A549 (cell line): ENCODE measurements around the gene NEURL1. TPM values are rescaled to one million over a fixed set of nuclear protein-coding genes. Genes with fewer than 3 reads are reported as not detected.

ENCODE experiments used
- ATAC-seq, 2 experiments: fragments of 200-7000 bp in 1 of 2; fragments of >200 bp in 1 of 2; cut with Nextera tagmentation in 1 of 2; cut with Tn5 transposase in 1 of 2; 3 replicates each; pipeline versions ENCODE4 v1.8.0 to v1.9.1; 2018 to 2020; ENCODE audit warnings: mild to moderate bottlenecking in 1 of 2, moderate library complexity in 1 of 2
- CTCF ChIA-PET: fragments of 300-600 bp; sonication (Branson Sonifier 250); formaldehyde crosslinking; extraction: SDS; loops from one replicate; lab custom pipeline; 2021; ENCODE audit warnings: antibody characterized with exemption, inconsistent platforms; lab: Yijun Ruan, JAX
- POLR2A ChIA-PET: fragments of 350-600 bp; formaldehyde crosslinking; extraction: SDS; loops from one replicate; lab custom pipeline; 2021; ENCODE audit warnings: antibody characterized with exemption, inconsistent platforms; lab: Yijun Ruan, JAX
- DNase-seq, 2 experiments: peaks; one replicate each; pipeline versions ENCODE4 v3.0.0 to v3.0.0-alpha.2; 2011 to 2016; ENCODE audit warnings: low read depth in 1 of 2, low spot score in 1 of 2
- FAIRE-seq: peaks from 2 replicates; lab custom pipeline; 2011; peaks lifted over from hg19 to GRCh38; lab: Jason Lieb, UNC
- H3K27ac ChIP-seq, 2 experiments: fragments of >200 bp; sonication (Bioruptor Twin); formaldehyde crosslinking; 3 replicates each; pipeline ENCODE4 v1.5.1; 2016 to 2017
- H3K4me1 ChIP-seq: fragments of >200 bp; sonication (Bioruptor Twin); formaldehyde crosslinking; 3 replicates; pipeline ENCODE4 v1.6.1; 2016
- H3K4me2 ChIP-seq: fragments of >200 bp; sonication (Bioruptor Twin); formaldehyde crosslinking; 3 replicates; pipeline ENCODE4 v1.6.1; 2016
- H3K4me3 ChIP-seq: fragments of >200 bp; sonication (Bioruptor Twin); formaldehyde crosslinking; 3 replicates; pipeline ENCODE4 v1.5.1; 2016
- H3K9me3 ChIP-seq: fragments of >200 bp; sonication (Bioruptor Twin); formaldehyde crosslinking; 3 replicates; pipeline ENCODE4 v1.6.1; 2016
- CHD2 ChIP-seq: fragments of 150-350 bp; IDR thresholded peaks from 2 replicates; pipeline ENCODE4 v1.6.1; 2014; ENCODE audit warnings: low read length; ENCODE audit not compliant: partially characterized antibody
- EHF ChIP-seq: fragments of 250-450 bp; sonication (Bioruptor Pico); IDR thresholded peaks from 2 replicates; pipeline ENCODE4 v1.5.0; 2020; ENCODE audit warnings: mild to moderate bottlenecking
- ELK1 ChIP-seq: fragments of 150-350 bp; IDR thresholded peaks from 2 replicates; pipeline ENCODE4 v1.6.1; 2014; ENCODE audit warnings: low read depth, mild to moderate bottlenecking, low read length
- EP300 ChIP-seq, 2 experiments: fragments of >200 bp; sonication (Bioruptor Twin); formaldehyde crosslinking; IDR thresholded peaks; 2 replicates in 1 of 2; 3 replicates in 1 of 2; pipeline ENCODE4 v1.6.1; 2016 to 2017
- ESRRA ChIP-seq: fragments of 150-350 bp; IDR thresholded peaks from 2 replicates; pipeline ENCODE4 v1.6.1; 2014; ENCODE audit warnings: mild to moderate bottlenecking, low read length, borderline replicate concordance
- FOSL2 ChIP-seq, 2 experiments: fragments of 450-650 bp in 1 of 2; fragments of >200 bp in 1 of 2; sonication (Bioruptor Twin) in 1 of 2; formaldehyde crosslinking; IDR thresholded peaks; 2 replicates each; pipeline versions ENCODE4 v1.5.0 to v1.6.1; 2016 to 2020; ENCODE audit warnings: mild to moderate bottlenecking in 1 of 2, moderate library complexity in 1 of 2
- HOXA7 ChIP-seq: fragments of 250-450 bp; sonication (Bioruptor Pico); IDR thresholded peaks from 2 replicates; pipeline ENCODE4 v1.5.0; 2020; ENCODE audit warnings: mild to moderate bottlenecking, moderate library complexity
- HOXB13 ChIP-seq: fragments of 250-450 bp; sonication (Bioruptor Pico); IDR thresholded peaks from 2 replicates; pipeline ENCODE4 v1.5.0; 2020; ENCODE audit warnings: low read depth, mild to moderate bottlenecking, moderate library complexity
- KDM5A ChIP-seq: fragments of 200-600 bp; sonication (generic); IDR thresholded peaks from 2 replicates; pipeline ENCODE4 v1.6.1; 2016; ENCODE audit warnings: antibody characterized with exemption, mild to moderate bottlenecking
- MAZ ChIP-seq: fragments of 150-350 bp; IDR thresholded peaks from 2 replicates; pipeline ENCODE4 v1.6.1; 2014; ENCODE audit warnings: antibody characterized with exemption, low read depth, low read length, borderline replicate concordance
- MYC ChIP-seq: IDR thresholded peaks from 2 replicates; pipeline ENCODE4 v1.6.1; 2012; ENCODE audit warnings: mild to moderate bottlenecking, inconsistent platforms, low read length, improper control_type of control experiment, borderline replicate concordance
- PHF8 ChIP-seq: fragments of 200-600 bp; sonication (generic); IDR thresholded peaks from 2 replicates; pipeline ENCODE4 v1.6.1; 2016; ENCODE audit warnings: low read depth, mild to moderate bottlenecking, antibody characterized with exemption, moderate library complexity, borderline replicate concordance
- RAD21 ChIP-seq, 2 experiments: fragments of >200 bp in 1 of 2; sonication (Bioruptor Twin) in 1 of 2; formaldehyde crosslinking in 1 of 2; IDR thresholded peaks in 1 of 2; conservative IDR thresholded peaks in 1 of 2; 2 replicates in 1 of 2; 3 replicates in 1 of 2; pipeline ENCODE4 v1.6.1; 2012 to 2018; ENCODE audit warnings: inconsistent platforms in 1 of 2
- RCOR1 ChIP-seq: fragments of 150-350 bp; IDR thresholded peaks from 2 replicates; pipeline ENCODE4 v1.6.1; 2014; ENCODE audit warnings: antibody characterized with exemption, low read length, low read depth
- REST ChIP-seq: fragments of 200-600 bp; sonication (generic); IDR thresholded peaks from 2 replicates; pipeline ENCODE4 v1.6.1; 2016; ENCODE audit warnings: antibody characterized with exemption, mild to moderate bottlenecking, moderate library complexity
- RFX5 ChIP-seq: fragments of 450-650 bp; IDR thresholded peaks from 2 replicates; pipeline ENCODE4 v1.7.1; 2014; ENCODE audit warnings: antibody characterized with exemption, mild to moderate bottlenecking, moderate library complexity
- SREBF2 ChIP-seq: fragments of 450-650 bp; IDR thresholded peaks from 2 replicates; pipeline ENCODE4 v1.6.1; 2014; ENCODE audit warnings: mild to moderate bottlenecking, moderate library complexity
- TFCP2L1 ChIP-seq: fragments of 250-450 bp; sonication (Bioruptor Pico); IDR thresholded peaks from 2 replicates; pipeline ENCODE4 v1.5.0; 2021; ENCODE audit warnings: mild to moderate bottlenecking
- TP53 ChIP-seq: fragments of 250-450 bp; sonication (Bioruptor Pico); IDR thresholded peaks from 2 replicates; pipeline ENCODE4 v1.5.0; 2021; ENCODE audit warnings: mild to moderate bottlenecking, moderate library complexity
- WGBS: methylation state at CpG from one replicate; pipeline ENCODE4 v1.1.6; 2017; ENCODE audit errors: missing lambda C conversion rate; 5-methylcytosine and 5-hydroxymethylcytosine counted together
- polyA plus RNA-seq, 4 experiments: library from polyadenylated mRNA; depleted of rRNA in 3 of 4; stranded (reverse); fragments of >200 nt; fragmentation: RNase III in 1 of 4; extraction: RNeasy Plus Mini Kit Qiagen cat#74134 plus additional on column Dnase treatment in 1 of 4; gene quantifications; 2 replicates in 3 of 4; 3 replicates in 1 of 4; pipeline ENCODE4 v1.2.3, GENCODE V29; 2011 to 2017
- TF ChIP-seq, protein P1 (sequence below): fragments of >200 bp; sonication (Bioruptor Twin); formaldehyde crosslinking; IDR thresholded peaks from 3 replicates; pipeline ENCODE4 v1.6.1; 2016
- TF ChIP-seq, protein P2 (sequence below): IDR thresholded peaks from 2 replicates; pipeline ENCODE4 v1.6.1; 2012

NEURL1 gene
- polyA plus RNA-seq, 2 of the 4 experiments (the other 2 are of a cell fraction): 0.06 to 0.37 TPM

DNA sequence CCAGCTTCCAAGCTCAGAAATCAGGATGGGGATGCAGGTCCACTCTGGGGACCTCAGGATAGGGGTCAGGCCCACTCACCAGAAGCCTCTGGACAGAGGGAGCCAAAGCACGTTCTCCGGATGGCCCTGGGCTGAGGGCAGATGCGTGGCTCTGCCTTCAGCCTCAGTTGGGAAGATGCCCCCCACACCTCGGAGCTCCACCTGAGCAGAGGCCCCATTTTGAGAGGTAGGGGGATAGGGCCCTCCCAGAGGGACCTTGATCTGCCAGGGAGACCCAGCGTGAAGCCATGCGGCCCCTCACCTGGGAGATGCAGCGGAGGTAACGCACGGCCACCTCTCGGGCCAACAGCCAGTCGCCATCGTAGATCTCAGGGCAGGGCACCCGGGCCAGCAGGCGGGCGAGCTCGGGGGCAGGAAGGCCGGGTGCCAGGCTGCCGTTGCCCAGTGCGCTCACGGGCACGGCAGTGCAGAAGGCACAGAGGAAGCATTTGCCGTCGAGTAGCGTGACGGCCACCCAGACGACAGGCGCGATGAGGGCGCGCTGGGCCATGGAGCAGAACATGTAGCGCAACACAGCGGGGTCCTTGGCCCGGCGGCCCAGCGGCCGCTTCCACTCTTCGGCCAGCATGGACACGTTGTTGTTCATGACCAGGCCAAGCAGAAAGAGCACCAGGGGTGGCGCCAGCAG, 35.5 kb upstream of the NEURL1 start:
- Histone ChIP-seq H3K4me2 (no peak overlapping the region), H3K9me3 (no peaks in the 10 kb centered on the region), H3K27ac (no peak overlapping the region), H3K4me3 (no peak overlapping the region), H3K4me1 (no peaks in the 10 kb centered on the region)
- POLR2A ChIA-PET: no interaction called here
- TF ChIP-seq EHF (CRISPR knock-in tag) (no peak), HOXA7 (CRISPR knock-in tag) (no peak), SREBF2 (no peak), PHF8 (no peak), ESRRA (no peak), RFX5 (no peak), HOXB13 (CRISPR knock-in tag) (no peak), RCOR1 (no peak), MAZ (no peak), TP53 (CRISPR knock-in tag) (no peak), MYC (no peak), FOSL2 (IDR thresholded peaks at IDR 0.05) (no peak), FOSL2 (CRISPR knock-in tag; IDR thresholded peaks at IDR 0.05) (no peak), CHD2 (no peak), RAD21 (conservative IDR thresholded peaks at IDR 0.05 in 1 of 2, IDR thresholded peaks at IDR 0.05 in 1 of 2) (no peak)
- TF ChIP-seq, protein P1, sequence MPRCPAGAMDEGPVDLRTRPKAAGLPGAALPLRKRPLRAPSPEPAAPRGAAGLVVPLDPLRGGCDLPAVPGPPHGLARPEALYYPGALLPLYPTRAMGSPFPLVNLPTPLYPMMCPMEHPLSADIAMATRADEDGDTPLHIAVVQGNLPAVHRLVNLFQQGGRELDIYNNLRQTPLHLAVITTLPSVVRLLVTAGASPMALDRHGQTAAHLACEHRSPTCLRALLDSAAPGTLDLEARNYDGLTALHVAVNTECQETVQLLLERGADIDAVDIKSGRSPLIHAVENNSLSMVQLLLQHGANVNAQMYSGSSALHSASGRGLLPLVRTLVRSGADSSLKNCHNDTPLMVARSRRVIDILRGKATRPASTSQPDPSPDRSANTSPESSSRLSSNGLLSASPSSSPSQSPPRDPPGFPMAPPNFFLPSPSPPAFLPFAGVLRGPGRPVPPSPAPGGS: no peak
- no peak for ATAC-seq
- FAIRE-seq: no peak
- 89% methylated on average over 20 of the region's 39 CpGs for WGBS
- CTCF ChIA-PET: interaction anchor here (1.0 to 1.3 kb wide), 3 partner anchors 16 to 41 kb away, joined by 3 to 4 read pairs (median 3); no protein-coding TSS in a partner anchor
- DNase-seq: no peak

GRCh38 chr10:103458720-103459119, 34.8 kb upstream of the NEURL1 start, which contains the start of gene CALHM1:
CALHM1 (minus strand) TSS chr10:103458900; CDS start chr10:103458751, 149 bp downstream.
- TF ChIP-seq TFCP2L1 (CRISPR knock-in tag) (no peak), TP53 (CRISPR knock-in tag) (no peak), ESRRA (no peak)
- TF ChIP-seq, all 56 proteins: peak for 0
- H3K4me2 ChIP-seq: no peak within 1 kb of the TSS
- FAIRE-seq: no peak
- no peak for DNase-seq
- ChIA-PET POLR2A (no interaction called here), CTCF (interaction anchor here (1.2 kb wide), 1 partner anchor 42 kb away, joined by 3 read pairs; no protein-coding TSS in a partner anchor)
- no peak within 1 kb of the TSS for H3K27ac ChIP-seq
- no peak within 1 kb of the TSS for H3K4me3 ChIP-seq
- H3K4me1 ChIP-seq: no peaks in the 10 kb centered on the region
- peak in 1 of 2 experiments; percentile 27; a peak in 3 of 6 replicates for ATAC-seq
- H3K9me3 ChIP-seq: no peaks in the 10 kb centered on the region
- WGBS: 76% methylated on average over 8 of the region's 9 CpGs

- 37% methylated on average over 4 of the region's 4 CpGs for WGBS
- H3K4me1 ChIP-seq: no peaks in the 10 kb centered on the region
- CTCF ChIA-PET: no interaction called here
- no peak overlapping the region for H3K4me3 ChIP-seq
- ATAC-seq: no peak
- DNase-seq: no peak
- POLR2A ChIA-PET: no interaction called here
- no peak overlapping the region for H3K27ac ChIP-seq
- no peak for TF ChIP-seq EP300 (IDR thresholded peaks at IDR 0.05)
- no peaks in the 10 kb centered on the region for H3K9me3 ChIP-seq
- no peak for FAIRE-seq
- H3K4me2 ChIP-seq: no peak overlapping the region
These were observed 33.9 kb upstream of the NEURL1 start for GRCh38 chr10:103459615-103460014.

- DNase-seq (peak in 1 of 2 experiments; percentile 23), FAIRE-seq (no peak), ATAC-seq (peak in 1 of 2 experiments; percentile 45; a peak in 3 of 6 replicates)
- H3K4me2 ChIP-seq: no peak overlapping the region
- ChIA-PET POLR2A (no interaction called here), CTCF (interaction anchor here (1.0 to 2.4 kb wide), 3 partner anchors 9 to 47 kb away, joined by 3 to 9 read pairs (median 3); no protein-coding TSS in a partner anchor)
- 52% methylated on average over 4 of the region's 4 CpGs for WGBS
- no peaks in the 10 kb centered on the region for H3K4me1 ChIP-seq
- H3K4me3 ChIP-seq: no peak overlapping the region
- no peak overlapping the region for H3K27ac ChIP-seq
- no peaks in the 10 kb centered on the region for H3K9me3 ChIP-seq
- TF ChIP-seq FOSL2 (IDR thresholded peaks at IDR 0.05): no peak
- no peak for TF ChIP-seq FOSL2 (CRISPR knock-in tag; IDR thresholded peaks at IDR 0.05)
- TF ChIP-seq ELK1: no peak
- TF ChIP-seq, protein P2, sequence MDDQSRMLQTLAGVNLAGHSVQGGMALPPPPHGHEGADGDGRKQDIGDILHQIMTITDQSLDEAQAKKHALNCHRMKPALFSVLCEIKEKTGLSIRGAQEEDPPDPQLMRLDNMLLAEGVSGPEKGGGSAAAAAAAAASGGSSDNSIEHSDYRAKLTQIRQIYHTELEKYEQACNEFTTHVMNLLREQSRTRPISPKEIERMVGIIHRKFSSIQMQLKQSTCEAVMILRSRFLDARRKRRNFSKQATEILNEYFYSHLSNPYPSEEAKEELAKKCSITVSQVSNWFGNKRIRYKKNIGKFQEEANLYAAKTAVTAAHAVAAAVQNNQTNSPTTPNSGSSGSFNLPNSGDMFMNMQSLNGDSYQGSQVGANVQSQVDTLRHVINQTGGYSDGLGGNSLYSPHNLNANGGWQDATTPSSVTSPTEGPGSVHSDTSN: no peak
- no peak for TF ChIP-seq KDM5A
- TF ChIP-seq ESRRA: no peak
- no peak for TF ChIP-seq REST
These were observed 30.0 kb upstream of the NEURL1 start for GRCh38 chr10:103463499-103463898.
